Choroid plexus epithelial cell (primary cell): ENCODE results near the gene HYKK.
A peak's percentile ranks its signal among the peaks of the same experiment; 100 is the strongest.

Source experiments
- DNase-seq: peaks from one replicate; pipeline ENCODE4 v3.0.0-alpha.2; 2010; ENCODE audit warnings: low read depth
- H3K4me3 ChIP-seq: 2 replicates; pipeline ENCODE4 v1.5.1; 2011; ENCODE audit warnings: low read depth, mild to moderate bottlenecking, control low read depth, low read length, moderate library complexity
- CTCF ChIP-seq: conservative IDR thresholded peaks from 2 replicates; pipeline ENCODE4 v1.5.1; 2011; ENCODE audit warnings: low read depth, mild to moderate bottlenecking, control low read depth, inconsistent platforms, low read length, moderate library complexity

The HYKK gene

GRCh38 chr15:78506971-78507830 lies at the start of gene HYKK:
Gene HYKK, plus strand, starts transcription at chr15:78507577. Its CDS starts 5,512 bp downstream, at chr15:78513089.
- TF ChIP-seq CTCF: no peak
- H3K4me3 ChIP-seq: peak within 1 kb of the TSS; percentile 94
- peak; percentile 99 for DNase-seq

GRCh38 chr15:78460737-78461136 lies 46.6 kb upstream of the HYKK start:
- no peak overlapping the region for H3K4me3 ChIP-seq
- no peak for DNase-seq
- no peak for TF ChIP-seq CTCF

DNA sequence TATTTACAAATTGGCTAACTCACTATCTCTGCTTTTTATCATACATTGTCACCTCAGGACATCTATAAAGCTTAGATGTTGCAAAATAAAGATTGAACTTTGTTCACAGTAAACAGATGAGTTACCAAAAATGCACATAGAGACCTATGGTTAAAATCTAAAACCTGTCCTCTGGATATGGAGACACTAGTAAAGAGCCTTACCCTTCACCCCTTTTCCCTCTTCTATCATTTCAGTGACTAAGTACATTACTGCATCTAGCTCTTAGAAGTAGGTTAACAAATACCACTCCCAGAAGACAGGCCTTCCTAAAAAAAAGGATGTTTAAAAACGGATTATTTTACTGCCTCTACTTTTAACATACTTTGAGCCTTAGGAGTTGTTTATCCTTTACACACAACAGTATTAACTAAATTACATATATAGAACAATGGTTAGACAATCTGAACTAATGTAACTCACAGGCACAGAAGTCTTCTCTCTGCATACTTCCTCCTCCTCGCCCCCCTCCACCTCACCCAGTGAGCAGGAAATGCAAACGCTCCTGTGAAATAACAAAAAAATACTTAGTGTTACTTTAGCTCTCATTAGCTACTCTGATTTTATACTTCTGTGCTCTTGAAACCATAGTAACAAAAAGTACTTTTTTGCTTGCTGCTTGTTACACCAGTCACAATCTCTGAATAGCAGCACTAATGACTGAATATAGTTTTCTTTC lies 46.0 kb upstream of the HYKK start:
- peak; percentile 32 for DNase-seq
- TF ChIP-seq CTCF: no peak
- H3K4me3 ChIP-seq: no peak overlapping the region

GRCh38 chr15:78469031-78469430 lies 38.3 kb upstream of the HYKK start:
- no peak overlapping the region for H3K4me3 ChIP-seq
- TF ChIP-seq CTCF: no peak
- no peak for DNase-seq

DNA sequence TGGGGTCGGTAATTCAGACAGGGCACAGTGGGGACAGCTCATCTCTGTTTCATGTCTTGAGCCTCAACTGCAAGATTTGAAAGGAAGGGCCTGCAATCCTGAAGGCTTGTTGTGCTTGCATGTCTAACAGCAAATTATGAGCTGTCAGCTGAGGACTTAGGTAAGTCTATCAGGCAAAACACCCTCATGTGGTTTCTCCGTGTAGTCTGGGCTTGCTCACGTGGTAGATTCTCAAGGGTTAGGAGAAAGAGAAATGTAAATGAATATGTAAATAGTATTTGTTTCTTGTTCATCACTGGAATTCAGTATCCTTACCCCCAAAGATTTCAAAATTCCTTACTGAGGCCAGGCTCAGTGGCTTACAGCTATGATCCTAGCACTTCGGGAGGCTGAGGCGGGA lies 30.1 kb upstream of the HYKK start:
- H3K4me3 ChIP-seq: no peak overlapping the region
- no peak for TF ChIP-seq CTCF
- no peak for DNase-seq

GRCh38 chr15:78479650-78480049 lies 27.7 kb upstream of the HYKK start:
- H3K4me3 ChIP-seq: no peak overlapping the region
- DNase-seq: no peak
- no peak for TF ChIP-seq CTCF
